Nephron (organoid): ENCODE results near the gene HHATL.

Experiments used
- H3K27ac Mint-ChIP-seq, 3 experiments: 2 replicates each; pipeline ENCODE4 v1.8.0; 2020; ENCODE audit warnings: mixed read lengths in 3 of 3, mild to moderate bottlenecking in 2 of 3, moderate library complexity in 1 of 3
- H3K27me3 Mint-ChIP-seq: 2 replicates; pipeline ENCODE4 v1.8.0; 2021; ENCODE audit warnings: low read depth, mild to moderate bottlenecking, moderate library complexity, mixed read lengths
- H3K36me3 Mint-ChIP-seq: 2 replicates; pipeline ENCODE4 v1.8.0; 2020; ENCODE audit warnings: low read depth, mixed read lengths
- H3K4me1 Mint-ChIP-seq: 2 replicates; pipeline ENCODE4 v1.8.0; 2020; ENCODE audit warnings: mixed read lengths
- H3K4me3 Mint-ChIP-seq, 3 experiments: 2 replicates each; pipeline ENCODE4 v1.8.0; 2020; ENCODE audit warnings: mild to moderate bottlenecking in 3 of 3, mixed read lengths in 3 of 3, moderate library complexity in 2 of 3
- H3K9me3 Mint-ChIP-seq: 2 replicates; pipeline ENCODE4 v1.8.0; 2020; ENCODE audit warnings: mixed read lengths
- TF ChIP-seq, protein P1 (sequence below), 3 experiments: fragments of 200-600 bp; sonication (generic); IDR thresholded peaks; one replicate each; pipeline ENCODE4 v1.5.0; 2021; ENCODE audit warnings: antibody characterized with exemption in 3 of 3; ENCODE audit not compliant: unreplicated experiment in 3 of 3

Gene HHATL

DNA sequence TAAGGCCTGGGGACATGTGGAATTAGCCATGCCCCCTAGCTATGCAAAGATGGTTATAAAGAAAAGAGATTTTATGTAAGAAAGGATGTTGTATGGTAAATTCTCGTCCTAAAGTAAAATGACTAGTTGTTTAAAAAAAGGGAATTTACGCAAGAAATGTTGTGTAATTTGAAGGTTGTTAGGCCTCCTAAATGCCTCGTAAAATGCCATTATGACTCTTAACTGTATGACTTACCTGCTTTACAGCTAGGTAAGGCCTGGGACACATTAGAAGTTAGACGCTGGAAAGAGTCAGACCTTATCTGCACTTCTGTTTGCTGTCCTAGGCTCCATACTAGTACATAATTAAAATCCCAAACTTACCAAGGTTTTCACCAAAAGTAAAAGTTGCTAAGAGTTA lies 17.5 kb upstream of the HHATL start:
- H3K9me3 Mint-ChIP-seq = no peaks in the 10 kb centered on the region
- H3K27me3 Mint-ChIP-seq = peaks cover 4% of the 10 kb centered on the region
- H3K27ac Mint-ChIP-seq = no peak overlapping the region
- H3K36me3 Mint-ChIP-seq = no peaks in the 10 kb centered on the region
- no peaks in the 10 kb centered on the region for H3K4me1 Mint-ChIP-seq
- TF ChIP-seq, protein P1, sequence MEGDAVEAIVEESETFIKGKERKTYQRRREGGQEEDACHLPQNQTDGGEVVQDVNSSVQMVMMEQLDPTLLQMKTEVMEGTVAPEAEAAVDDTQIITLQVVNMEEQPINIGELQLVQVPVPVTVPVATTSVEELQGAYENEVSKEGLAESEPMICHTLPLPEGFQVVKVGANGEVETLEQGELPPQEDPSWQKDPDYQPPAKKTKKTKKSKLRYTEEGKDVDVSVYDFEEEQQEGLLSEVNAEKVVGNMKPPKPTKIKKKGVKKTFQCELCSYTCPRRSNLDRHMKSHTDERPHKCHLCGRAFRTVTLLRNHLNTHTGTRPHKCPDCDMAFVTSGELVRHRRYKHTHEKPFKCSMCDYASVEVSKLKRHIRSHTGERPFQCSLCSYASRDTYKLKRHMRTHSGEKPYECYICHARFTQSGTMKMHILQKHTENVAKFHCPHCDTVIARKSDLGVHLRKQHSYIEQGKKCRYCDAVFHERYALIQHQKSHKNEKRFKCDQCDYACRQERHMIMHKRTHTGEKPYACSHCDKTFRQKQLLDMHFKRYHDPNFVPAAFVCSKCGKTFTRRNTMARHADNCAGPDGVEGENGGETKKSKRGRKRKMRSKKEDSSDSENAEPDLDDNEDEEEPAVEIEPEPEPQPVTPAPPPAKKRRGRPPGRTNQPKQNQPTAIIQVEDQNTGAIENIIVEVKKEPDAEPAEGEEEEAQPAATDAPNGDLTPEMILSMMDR (IDR thresholded peaks at IDR 0.05; ENCODE audit: unreplicated experiment in 3 of 3) = no peak
- H3K4me3 Mint-ChIP-seq = no peak overlapping the region

DNA sequence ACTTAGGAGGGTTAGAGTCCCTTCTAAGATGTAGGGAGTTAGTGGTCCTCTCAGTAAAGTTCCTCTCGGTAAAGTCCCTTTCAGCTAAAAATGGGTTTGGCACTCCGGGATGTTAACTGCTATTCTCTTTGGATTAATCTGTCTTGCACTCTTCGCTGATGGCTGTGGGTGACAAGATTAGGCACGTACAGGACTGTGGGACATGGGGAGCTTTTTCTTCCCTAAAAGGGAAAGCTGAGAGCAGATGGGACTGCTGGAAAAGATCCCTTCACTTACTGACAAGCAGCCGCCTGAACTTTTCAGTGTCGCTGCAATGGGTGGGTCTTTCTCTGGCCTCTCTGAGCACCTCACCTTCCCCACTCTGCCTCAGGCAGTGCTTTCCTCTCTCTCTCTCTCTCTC lies 16.4 kb upstream of the HHATL start:
- Mint-ChIP-seq H3K27me3 (peaks cover 6% of the 10 kb centered on the region), H3K9me3 (no peaks in the 10 kb centered on the region), H3K4me1 (no peaks in the 10 kb centered on the region), H3K4me3 (no peak overlapping the region), H3K36me3 (no peaks in the 10 kb centered on the region), H3K27ac (no peak overlapping the region)
- TF ChIP-seq, protein P1 (IDR thresholded peaks at IDR 0.05; ENCODE audit: unreplicated experiment in 3 of 3) = no peak

- TF ChIP-seq, protein P1 (IDR thresholded peaks at IDR 0.05; ENCODE audit: unreplicated experiment in 3 of 3) = no peak
Observed at GRCh38 chr3:42718338-42718737, 15.7 kb upstream of the HHATL start.

GRCh38 chr3:42717306-42717705 lies 14.7 kb upstream of the HHATL start:
- no peak overlapping the region for H3K4me3 Mint-ChIP-seq
- no peaks in the 10 kb centered on the region for H3K9me3 Mint-ChIP-seq
- TF ChIP-seq, protein P1 (IDR thresholded peaks at IDR 0.05; ENCODE audit: unreplicated experiment in 3 of 3) = no peak
- no peaks in the 10 kb centered on the region for H3K36me3 Mint-ChIP-seq
- H3K27me3 Mint-ChIP-seq = peaks cover 8% of the 10 kb centered on the region
- no peaks in the 10 kb centered on the region for H3K4me1 Mint-ChIP-seq
- no peak overlapping the region for H3K27ac Mint-ChIP-seq

More at GRCh38 chr3:42718338-42718737, 15.7 kb upstream of the HHATL start:
- no peaks in the 10 kb centered on the region for H3K36me3 Mint-ChIP-seq
- no peaks in the 10 kb centered on the region for H3K9me3 Mint-ChIP-seq
- no peak overlapping the region for H3K27ac Mint-ChIP-seq
- H3K27me3 Mint-ChIP-seq = peaks cover 8% of the 10 kb centered on the region
- H3K4me1 Mint-ChIP-seq = no peaks in the 10 kb centered on the region
- H3K4me3 Mint-ChIP-seq = no peak overlapping the region

DNA sequence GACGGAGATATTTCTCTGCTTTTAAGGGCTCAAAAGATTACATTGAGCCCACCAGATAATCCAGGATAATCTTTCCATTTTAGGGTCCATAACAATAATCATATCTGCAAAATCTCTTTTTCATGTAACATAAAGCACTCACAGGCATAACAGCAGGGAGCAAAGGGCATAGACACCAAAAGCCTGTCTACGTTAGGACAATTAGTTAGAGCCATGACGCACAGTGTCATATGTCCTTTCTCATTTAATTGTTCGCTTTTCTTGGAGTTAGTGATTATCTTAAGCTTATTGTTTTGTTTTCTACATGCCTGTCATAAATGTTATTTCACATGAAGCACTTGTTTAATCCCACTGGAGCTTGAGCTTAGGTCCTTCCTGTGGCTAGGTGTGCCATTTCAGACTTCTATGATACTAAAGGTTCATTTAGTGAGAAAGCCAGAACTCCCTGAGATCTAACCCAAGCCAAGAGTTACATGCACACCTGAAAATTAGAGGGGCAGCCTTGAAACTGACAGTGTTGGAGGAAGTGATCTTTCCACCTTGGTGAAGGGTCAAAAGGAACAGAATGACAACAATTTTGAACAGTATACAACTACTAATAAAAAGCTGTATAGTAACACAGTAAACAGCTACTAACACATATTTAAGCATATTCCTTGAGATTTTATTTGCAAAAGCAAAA lies 11.7 kb upstream of the HHATL start:
- Mint-ChIP-seq H3K9me3 (no peaks in the 10 kb centered on the region), H3K4me3 (no peak overlapping the region), H3K36me3 (no peaks in the 10 kb centered on the region), H3K4me1 (no peaks in the 10 kb centered on the region), H3K27ac (no peak overlapping the region), H3K27me3 (peaks cover 8% of the 10 kb centered on the region)
- TF ChIP-seq, protein P1 (IDR thresholded peaks at IDR 0.05; ENCODE audit: unreplicated experiment in 3 of 3) = no peak

- Mint-ChIP-seq H3K36me3 (no peaks in the 10 kb centered on the region), H3K27me3 (peaks cover 11% of the 10 kb centered on the region), H3K9me3 (no peaks in the 10 kb centered on the region), H3K4me3 (no peak overlapping the region), H3K4me1 (no peaks in the 10 kb centered on the region), H3K27ac (no peak overlapping the region)
- TF ChIP-seq, protein P1 (IDR thresholded peaks at IDR 0.05; ENCODE audit: unreplicated experiment in 3 of 3) = no peak
Observed at GRCh38 chr3:42713747-42714146, 11.1 kb upstream of the HHATL start.
